KMS-11 (cell line): ENCODE results near the gene CATSPERD.
A peak's percentile ranks its signal among the peaks of the same experiment; 100 is the strongest.
"Not testable (repeated sequence)": the region's sequence is repeated elsewhere in the genome, so short reads cannot be mapped to it uniquely, and the experiment has no call there.

Source experiments
- H2AFZ ChIP-seq: fragments of 200-600 bp; sonication (generic); 2 replicates; pipeline ENCODE4 v1.6.1; 2016; ENCODE audit warnings: antibody characterized with exemption, mixed run types, low read depth
- H3K27ac ChIP-seq: fragments of 200-600 bp; sonication (generic); 2 replicates; pipeline ENCODE4 v1.6.1; 2016; ENCODE audit warnings: mild to moderate bottlenecking, mixed run types
- H3K27me3 ChIP-seq: fragments of 200-600 bp; sonication (generic); 2 replicates; pipeline ENCODE4 v1.6.1; 2017; ENCODE audit warnings: mild to moderate bottlenecking, low read depth, mixed run types, moderate library complexity; ENCODE audit not compliant: insufficient read depth
- H3K36me3 ChIP-seq: fragments of 200-600 bp; sonication (generic); 2 replicates; pipeline ENCODE4 v1.6.1; 2017; ENCODE audit warnings: mild to moderate bottlenecking, mixed run types; ENCODE audit not compliant: insufficient read depth
- H3K4me1 ChIP-seq: fragments of 200-600 bp; sonication (generic); 2 replicates; pipeline ENCODE4 v1.6.1; 2016; ENCODE audit warnings: mild to moderate bottlenecking, low read depth, mixed run types; ENCODE audit not compliant: poor library complexity, severe bottlenecking
- H3K4me2 ChIP-seq: fragments of 200-600 bp; sonication (generic); 2 replicates; pipeline ENCODE4 v1.7.0; 2016; ENCODE audit warnings: mild to moderate bottlenecking, mixed run types
- H3K4me3 ChIP-seq: fragments of 200-600 bp; sonication (generic); IDR thresholded peaks from 2 replicates; pipeline ENCODE4 v1.6.1; 2017; ENCODE audit warnings: low read depth, low read length, mixed read lengths; ENCODE audit not compliant: insufficient read depth
- H3K79me2 ChIP-seq: fragments of 200-600 bp; sonication (generic); 2 replicates; pipeline ENCODE4 v1.6.1; 2016; ENCODE audit warnings: low read depth, mixed run types; ENCODE audit not compliant: insufficient read depth
- H3K9ac ChIP-seq: fragments of 200-600 bp; sonication (generic); 2 replicates; pipeline ENCODE4 v1.6.1; 2016; ENCODE audit warnings: mild to moderate bottlenecking, mixed run types
- H4K20me1 ChIP-seq: fragments of 200-600 bp; sonication (generic); 2 replicates; pipeline ENCODE4 v1.6.1; 2016; ENCODE audit warnings: mild to moderate bottlenecking, mixed run types; ENCODE audit not compliant: insufficient read depth
- TF ChIP-seq, protein P1 (sequence below): fragments of 200-600 bp; sonication (generic); conservative IDR thresholded peaks from 2 replicates; pipeline ENCODE4 v1.6.1; 2017; ENCODE audit warnings: low read depth, mild to moderate bottlenecking, antibody characterized with exemption, low read length, moderate library complexity, mixed read lengths

The CATSPERD gene

DNA sequence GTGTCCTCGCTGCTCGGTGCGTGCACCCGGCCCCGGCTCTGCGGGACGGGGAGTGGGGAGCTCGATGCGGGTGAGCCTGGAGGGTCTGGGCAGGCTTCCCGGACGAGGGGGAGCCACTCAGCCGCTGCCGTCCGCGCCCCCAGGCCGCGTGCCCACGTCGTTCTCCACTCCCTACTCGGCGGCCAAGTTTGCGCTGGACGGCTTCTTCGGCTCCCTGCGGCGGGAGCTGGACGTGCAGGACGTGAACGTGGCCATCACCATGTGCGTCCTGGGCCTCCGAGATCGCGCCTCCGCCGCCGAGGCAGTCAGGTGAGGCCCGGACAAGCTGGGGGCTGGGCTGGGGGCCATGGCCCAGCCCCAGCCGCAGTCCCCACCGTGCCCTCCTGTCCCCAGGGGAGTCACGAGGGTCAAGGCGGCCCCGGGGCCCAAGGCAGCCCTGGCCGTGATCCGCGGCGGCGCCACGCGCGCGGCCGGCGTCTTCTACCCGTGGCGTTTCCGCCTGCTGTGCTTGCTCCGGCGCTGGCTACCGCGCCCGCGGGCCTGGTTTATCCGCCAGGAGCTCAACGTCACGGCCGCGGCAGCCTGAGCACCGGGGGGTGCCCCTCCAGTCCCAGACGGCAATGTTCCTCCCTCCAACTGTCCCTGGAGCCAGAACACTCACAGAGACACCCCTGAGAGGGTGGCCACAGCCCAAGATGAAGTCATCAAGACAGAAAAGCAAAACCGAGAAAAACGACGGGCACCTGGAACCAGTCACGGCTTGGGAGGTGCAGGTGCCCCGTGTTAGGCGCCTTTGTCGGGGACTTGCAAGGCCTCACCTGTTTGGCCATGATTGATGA, 32.9 kb upstream of the CATSPERD start:
- H3K27ac ChIP-seq: no peak overlapping the region
- H2AFZ ChIP-seq: no peak overlapping the region
- H4K20me1 ChIP-seq: peaks cover 6% of the 10 kb centered on the region; the same call in 1 of the 2 replicates
- H3K36me3 ChIP-seq: no peaks in the 10 kb centered on the region
- no peaks in the 10 kb centered on the region for H3K27me3 ChIP-seq
- TF ChIP-seq, protein P1, sequence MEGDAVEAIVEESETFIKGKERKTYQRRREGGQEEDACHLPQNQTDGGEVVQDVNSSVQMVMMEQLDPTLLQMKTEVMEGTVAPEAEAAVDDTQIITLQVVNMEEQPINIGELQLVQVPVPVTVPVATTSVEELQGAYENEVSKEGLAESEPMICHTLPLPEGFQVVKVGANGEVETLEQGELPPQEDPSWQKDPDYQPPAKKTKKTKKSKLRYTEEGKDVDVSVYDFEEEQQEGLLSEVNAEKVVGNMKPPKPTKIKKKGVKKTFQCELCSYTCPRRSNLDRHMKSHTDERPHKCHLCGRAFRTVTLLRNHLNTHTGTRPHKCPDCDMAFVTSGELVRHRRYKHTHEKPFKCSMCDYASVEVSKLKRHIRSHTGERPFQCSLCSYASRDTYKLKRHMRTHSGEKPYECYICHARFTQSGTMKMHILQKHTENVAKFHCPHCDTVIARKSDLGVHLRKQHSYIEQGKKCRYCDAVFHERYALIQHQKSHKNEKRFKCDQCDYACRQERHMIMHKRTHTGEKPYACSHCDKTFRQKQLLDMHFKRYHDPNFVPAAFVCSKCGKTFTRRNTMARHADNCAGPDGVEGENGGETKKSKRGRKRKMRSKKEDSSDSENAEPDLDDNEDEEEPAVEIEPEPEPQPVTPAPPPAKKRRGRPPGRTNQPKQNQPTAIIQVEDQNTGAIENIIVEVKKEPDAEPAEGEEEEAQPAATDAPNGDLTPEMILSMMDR: peak; percentile 33; the same call in 1 of the 2 replicates
- no peak overlapping the region for H3K4me2 ChIP-seq
- no peak overlapping the region for H3K4me3 ChIP-seq
- H3K4me1 ChIP-seq: peaks cover 12% of the 10 kb centered on the region
- peaks cover 25% of the 10 kb centered on the region for H3K79me2 ChIP-seq
- H3K9ac ChIP-seq: no peak overlapping the region; the same call in 1 of the 2 replicates

- not testable (repeated sequence) for H3K4me2 ChIP-seq, H3K4me3 ChIP-seq, H3K27me3 ChIP-seq, H3K36me3 ChIP-seq, H3K9ac ChIP-seq, H2AFZ ChIP-seq, H4K20me1 ChIP-seq, H3K27ac ChIP-seq
- Histone ChIP-seq H3K79me2 (peaks cover 33% of the 10 kb centered on the region), H3K4me1 (peaks cover 12% of the 10 kb centered on the region)
Measured at GRCh38 chr19:5688262-5688881, 32.1 kb upstream of the CATSPERD start.

GRCh38 chr19:5690125-5690954, 30.1 kb upstream of the CATSPERD start, which contains the start of gene RPL36:
Gene RPL36, plus strand, starts transcription at chr19:5690295. Its CDS starts 213 bp downstream, at chr19:5690508.
- Histone ChIP-seq H3K9ac (peak within 1 kb of the TSS; percentile 99), H3K4me2 (peak within 1 kb of the TSS; percentile 26; the same call in 1 of the 2 replicates), H3K27me3 (no peaks in the 10 kb centered on the region), H4K20me1 (peaks cover 6% of the 10 kb centered on the region; the same call in 1 of the 2 replicates), H3K4me1 (peaks cover 12% of the 10 kb centered on the region), H2AFZ (peak within 1 kb of the TSS; percentile 69), H3K36me3 (peaks cover 12% of the 10 kb centered on the region; the same call in 1 of the 2 replicates), H3K79me2 (peaks cover 36% of the 10 kb centered on the region), H3K4me3 (no peak within 1 kb of the TSS), H3K27ac (peak within 1 kb of the TSS; percentile 97)
- TF ChIP-seq, protein P1: peak; percentile 83

- H2AFZ ChIP-seq: no peak overlapping the region
- H3K27ac ChIP-seq: peak overlapping the region; percentile 97
- H3K27me3 ChIP-seq: no peaks in the 10 kb centered on the region
- H3K4me1 ChIP-seq: peaks cover 8% of the 10 kb centered on the region
- no peak overlapping the region for H3K4me3 ChIP-seq
- peaks cover 6% of the 10 kb centered on the region; the same call in 1 of the 2 replicates for H4K20me1 ChIP-seq
- peak overlapping the region; percentile 26 for H3K4me2 ChIP-seq
- peak overlapping the region; percentile 99 for H3K9ac ChIP-seq
- peaks cover 36% of the 10 kb centered on the region for H3K79me2 ChIP-seq
- peaks cover 12% of the 10 kb centered on the region; the same call in 1 of the 2 replicates for H3K36me3 ChIP-seq
- TF ChIP-seq, protein P1: no peak
Measured at GRCh38 chr19:5690955-5691821, 29.2 kb upstream of the CATSPERD start.
